SK-N-MC (cell line): ENCODE data around the gene CNP.

Experiments used
- EZH2 ChIP-seq: fragments of 200-600 bp; sonication (generic); IDR thresholded peaks from one replicate; pipeline ENCODE4 v1.6.1; 2017; ENCODE audit warnings: antibody characterized with exemption
- POLR2AphosphoS5 ChIP-seq: IDR thresholded peaks from 2 replicates; pipeline ENCODE4 v1.6.1; 2012; ENCODE audit warnings: mild to moderate bottlenecking, low read depth, low read length, borderline replicate concordance

DNA sequence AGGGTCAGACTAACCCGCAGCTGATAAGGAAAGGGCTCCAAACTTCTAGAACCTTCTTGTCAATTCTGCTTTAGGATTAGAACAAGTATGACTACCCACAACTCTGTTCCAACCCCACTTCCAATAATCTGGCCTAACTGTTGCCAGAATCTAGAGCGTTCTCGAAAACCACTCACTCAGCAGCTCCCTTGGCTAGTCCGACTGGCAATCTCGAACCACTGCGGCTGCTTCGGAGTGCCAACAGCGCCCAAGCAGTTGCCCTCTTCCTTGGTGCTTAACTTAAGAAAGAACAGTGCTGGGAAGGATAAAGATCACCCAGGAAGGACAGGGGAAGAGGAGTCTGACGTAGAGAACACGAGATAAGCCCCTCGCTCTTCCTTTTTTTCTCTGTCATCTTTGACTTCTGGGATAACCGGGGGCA is 49.8 kb downstream of the CNP start:
- TF ChIP-seq POLR2AphosphoS5 (no peak), EZH2 (no peak)
